Keratinocyte (primary cell): ENCODE results near the gene FOXO1. TPM values are rescaled to one million over a fixed set of nuclear protein-coding genes. Genes with fewer than 3 reads are reported as not detected.
A peak's percentile ranks its signal among the peaks of the same experiment; 100 is the strongest.

Experiments
- DNase-seq: peaks from one replicate; pipeline ENCODE4 v3.0.0-alpha.2; 2011; ENCODE audit warnings: low read depth, missing footprints, low spot score
- FAIRE-seq: peaks from 2 replicates; lab custom pipeline; 2011; peaks lifted over from hg19 to GRCh38; lab: Jason Lieb, UNC
- H2AFZ ChIP-seq: 2 replicates; pipeline ENCODE4 v1.6.0; 2012; ENCODE audit warnings: low read length, control low read depth, inconsistent platforms; ENCODE audit not compliant: control insufficient read depth
- H3K27ac ChIP-seq: 2 replicates; pipeline ENCODE4 v1.5.1; 2011; ENCODE audit warnings: low read length; ENCODE audit not compliant: control insufficient read depth, insufficient read depth
- H3K27me3 ChIP-seq: 3 replicates; pipeline ENCODE4 v1.6.0; 2011; ENCODE audit warnings: low read length; ENCODE audit not compliant: control insufficient read depth, insufficient read depth; ENCODE audit errors: extremely low read depth
- H3K36me3 ChIP-seq, 2 experiments: 2 replicates in 1 of 2; 3 replicates in 1 of 2; pipeline ENCODE4 v1.5.1; 2011; ENCODE audit warnings: low read length in 2 of 2, mild to moderate bottlenecking in 1 of 2; ENCODE audit not compliant: control insufficient read depth in 2 of 2, insufficient read depth in 2 of 2; ENCODE audit errors: extremely low read depth in 1 of 2
- H3K4me1 ChIP-seq: 3 replicates; pipeline ENCODE4 v1.5.1; 2011; ENCODE audit warnings: low read length; ENCODE audit not compliant: control insufficient read depth, insufficient read depth; ENCODE audit errors: extremely low read depth
- H3K4me2 ChIP-seq: 3 replicates; pipeline ENCODE4 v1.6.0; 2011; ENCODE audit warnings: low read depth, low read length; ENCODE audit not compliant: control insufficient read depth, insufficient read depth; ENCODE audit errors: extremely low read depth
- H3K4me3 ChIP-seq, 3 experiments: fragments of 200-600 bp in 1 of 3; sonication (generic) in 1 of 3; 2 replicates in 2 of 3; 3 replicates in 1 of 3; pipeline ENCODE4 v1.5.1; 2011 to 2016; ENCODE audit warnings: low read length in 3 of 3, mild to moderate bottlenecking in 3 of 3, control low read depth in 2 of 3, inconsistent platforms in 1 of 3, low read depth in 1 of 3, mixed read lengths in 1 of 3, mixed run types in 1 of 3, moderate library complexity in 1 of 3; ENCODE audit not compliant: control insufficient read depth in 2 of 3, insufficient read depth in 2 of 3; ENCODE audit errors: extremely low read depth in 1 of 3
- H3K79me2 ChIP-seq: 2 replicates; pipeline ENCODE4 v1.6.0; 2012; ENCODE audit warnings: low read length; ENCODE audit not compliant: control insufficient read depth, insufficient read depth
- H3K9ac ChIP-seq: 3 replicates; pipeline ENCODE4 v1.6.0; 2011; ENCODE audit warnings: low read length; ENCODE audit not compliant: control insufficient read depth, insufficient read depth; ENCODE audit errors: extremely low read depth
- H3K9me1 ChIP-seq: 3 replicates; pipeline ENCODE4 v1.6.0; 2011; ENCODE audit warnings: low read length; ENCODE audit not compliant: control insufficient read depth, insufficient read depth; ENCODE audit errors: extremely low read depth
- H3K9me3 ChIP-seq: 2 replicates; pipeline ENCODE4 v1.5.1; 2012; ENCODE audit warnings: low read depth, low read length; ENCODE audit not compliant: control insufficient read depth
- H4K20me1 ChIP-seq: 3 replicates; pipeline ENCODE4 v1.6.0; 2011; ENCODE audit warnings: low read length; ENCODE audit not compliant: control insufficient read depth, insufficient read depth; ENCODE audit errors: extremely low read depth
- CTCF ChIP-seq, 3 experiments: IDR thresholded peaks in 1 of 3; conservative IDR thresholded peaks in 1 of 3; optimal IDR thresholded peaks in 1 of 3; 2 replicates in 2 of 3; 3 replicates in 1 of 3; pipeline versions ENCODE3 to v1.5.1; 2011; ENCODE audit warnings: low read length in 3 of 3, mild to moderate bottlenecking in 3 of 3, moderate library complexity in 2 of 3, control low read depth in 1 of 3, inconsistent platforms in 1 of 3; ENCODE audit not compliant: insufficient read depth in 2 of 3; ENCODE audit errors: extremely low read depth in 1 of 3
- EZH2 ChIP-seq: IDR thresholded peaks from one replicate; pipeline ENCODE4 v1.6.1; 2012; ENCODE audit warnings: inconsistent platforms, mild to moderate bottlenecking, low read length, moderate library complexity
- dilution Hi-C: fragments of 300-500 bp; cut with MboI; formaldehyde crosslinking; loops from one replicate; pipeline ENCODE4 v1.7.0; 2020; ENCODE audit warnings: low sequenced_read_pairs; ENCODE audit not compliant: extremely low pct_ligation_motif_present
- polyA plus RNA-seq, 5 experiments: library from polyadenylated mRNA; depleted of rRNA in 3 of 5; stranded (reverse) in 3 of 5; stranded (forward) in 1 of 5; unstranded in 1 of 5; fragments of >200 nt; gene quantifications; 1 replicate in 1 of 5; 2 replicates in 3 of 5; 3 replicates in 1 of 5; pipeline versions ENCODE4 v1.2.1 to v1.2.3, GENCODE V29; 2011 to 2012; ENCODE audit warnings: missing spikeins in 2 of 5, low read depth in 1 of 5, low replicate concordance in 1 of 5

The FOXO1 gene
- polyA plus RNA-seq, 1 donor (not counting 4 experiments of a cell fraction or from before 2014, with no cell fraction given), result 8.3 TPM

- H3K9me1 ChIP-seq, result no peaks in the 10 kb centered on the region
- dilution Hi-C loops, result no loop called here
- peaks cover 25% of the 10 kb centered on the region for H3K4me1 ChIP-seq
- H3K79me2 ChIP-seq, result no peaks in the 10 kb centered on the region
- peak; percentile 11 for DNase-seq
- peak overlapping the region; percentile 13 for H3K27ac ChIP-seq
- no peaks in the 10 kb centered on the region for H3K36me3 ChIP-seq
- H3K9me3 ChIP-seq, result no peaks in the 10 kb centered on the region
- FAIRE-seq, result peak; percentile 89
- peak overlapping the region in 1 of 3 experiments; percentile 0 for H3K4me3 ChIP-seq
- H4K20me1 ChIP-seq, result no peaks in the 10 kb centered on the region
- no peak overlapping the region for H3K9ac ChIP-seq
- no peaks in the 10 kb centered on the region for H3K27me3 ChIP-seq
- peak overlapping the region; percentile 63 for H3K4me2 ChIP-seq
- TF ChIP-seq EZH2 (no peak), CTCF (optimal IDR thresholded peaks at IDR 0.05 in 1 of 3, IDR thresholded peaks at IDR 0.05 in 1 of 3, conservative IDR thresholded peaks at IDR 0.05 in 1 of 3; ENCODE audit: extremely low read depth in 1 of 3, insufficient read depth in 2 of 3, low read length in 3 of 3) (no peak)
- H2AFZ ChIP-seq, result peak overlapping the region; percentile 76
These were observed 126.0 kb downstream of the FOXO1 start for GRCh38 chr13:40540328-40541044.

- FAIRE-seq (no peak), DNase-seq (no peak)
These were observed 126.7 kb downstream of the FOXO1 start for GRCh38 chr13:40539576-40540327.

More at GRCh38 chr13:40539576-40540327, 126.7 kb downstream of the FOXO1 start:
- peak overlapping the region; percentile 76 for H2AFZ ChIP-seq
- TF ChIP-seq EZH2, result no peak
- no peak for TF ChIP-seq CTCF (optimal IDR thresholded peaks at IDR 0.05 in 1 of 3, IDR thresholded peaks at IDR 0.05 in 1 of 3, conservative IDR thresholded peaks at IDR 0.05 in 1 of 3; ENCODE audit: extremely low read depth in 1 of 3, insufficient read depth in 2 of 3, low read length in 3 of 3)
- H3K79me2 ChIP-seq, result no peaks in the 10 kb centered on the region
- H3K27ac ChIP-seq, result peak overlapping the region; percentile 13
- H3K4me2 ChIP-seq, result peak overlapping the region; percentile 63
- no peaks in the 10 kb centered on the region for H3K9me1 ChIP-seq
- H3K9me3 ChIP-seq, result no peaks in the 10 kb centered on the region
- H3K9ac ChIP-seq, result no peak overlapping the region
- H3K36me3 ChIP-seq, result no peaks in the 10 kb centered on the region
- dilution Hi-C loops, result no loop called here
- H3K4me1 ChIP-seq, result peaks cover 25% of the 10 kb centered on the region
- H3K4me3 ChIP-seq, result no peak overlapping the region
- H4K20me1 ChIP-seq, result no peaks in the 10 kb centered on the region
- no peaks in the 10 kb centered on the region for H3K27me3 ChIP-seq
